ENCODE measurements around the gene ARHGEF12.

ARHGEF12 gene

DNA sequence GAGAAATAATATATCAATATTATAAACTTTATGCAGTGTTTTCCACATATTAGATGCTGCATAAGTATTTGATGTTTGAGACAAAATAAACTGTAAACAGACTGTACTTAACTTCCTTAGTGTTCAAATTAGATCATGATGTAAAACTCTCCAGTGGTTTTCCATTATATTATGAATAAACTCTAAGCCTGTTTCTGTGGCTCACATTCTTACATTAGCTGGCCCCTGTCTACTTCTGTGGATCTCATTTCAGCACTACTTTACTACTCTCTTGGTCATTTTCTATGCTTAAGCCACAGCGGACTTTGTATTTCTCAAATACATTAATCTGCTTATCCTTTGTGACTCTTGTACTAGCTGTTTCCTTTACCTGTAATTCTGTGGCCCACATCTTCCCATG lies 55.6 kb downstream of the ARHGEF12 start:
- Histone ChIP-seq H3K36me3 (no peaks in the 10 kb centered on the region), H3K9me3 (no peaks in the 10 kb centered on the region), H3K4me1 (peaks cover 0 to 31% (median 9%) of the 10 kb centered on the region in 4 donors), H3K4me3 (no peak overlapping the region), H3K27ac (no peak overlapping the region), H3K27me3 (no peaks in the 10 kb centered on the region)
- intact Hi-C loops (cut with DNase I; ENCODE audit: low total_unique reads), result no loop called here
- no peak for DNase-seq
- TF ChIP-seq, protein P1, sequence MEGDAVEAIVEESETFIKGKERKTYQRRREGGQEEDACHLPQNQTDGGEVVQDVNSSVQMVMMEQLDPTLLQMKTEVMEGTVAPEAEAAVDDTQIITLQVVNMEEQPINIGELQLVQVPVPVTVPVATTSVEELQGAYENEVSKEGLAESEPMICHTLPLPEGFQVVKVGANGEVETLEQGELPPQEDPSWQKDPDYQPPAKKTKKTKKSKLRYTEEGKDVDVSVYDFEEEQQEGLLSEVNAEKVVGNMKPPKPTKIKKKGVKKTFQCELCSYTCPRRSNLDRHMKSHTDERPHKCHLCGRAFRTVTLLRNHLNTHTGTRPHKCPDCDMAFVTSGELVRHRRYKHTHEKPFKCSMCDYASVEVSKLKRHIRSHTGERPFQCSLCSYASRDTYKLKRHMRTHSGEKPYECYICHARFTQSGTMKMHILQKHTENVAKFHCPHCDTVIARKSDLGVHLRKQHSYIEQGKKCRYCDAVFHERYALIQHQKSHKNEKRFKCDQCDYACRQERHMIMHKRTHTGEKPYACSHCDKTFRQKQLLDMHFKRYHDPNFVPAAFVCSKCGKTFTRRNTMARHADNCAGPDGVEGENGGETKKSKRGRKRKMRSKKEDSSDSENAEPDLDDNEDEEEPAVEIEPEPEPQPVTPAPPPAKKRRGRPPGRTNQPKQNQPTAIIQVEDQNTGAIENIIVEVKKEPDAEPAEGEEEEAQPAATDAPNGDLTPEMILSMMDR (IDR thresholded peaks at IDR 0.05), result no peak

DNA sequence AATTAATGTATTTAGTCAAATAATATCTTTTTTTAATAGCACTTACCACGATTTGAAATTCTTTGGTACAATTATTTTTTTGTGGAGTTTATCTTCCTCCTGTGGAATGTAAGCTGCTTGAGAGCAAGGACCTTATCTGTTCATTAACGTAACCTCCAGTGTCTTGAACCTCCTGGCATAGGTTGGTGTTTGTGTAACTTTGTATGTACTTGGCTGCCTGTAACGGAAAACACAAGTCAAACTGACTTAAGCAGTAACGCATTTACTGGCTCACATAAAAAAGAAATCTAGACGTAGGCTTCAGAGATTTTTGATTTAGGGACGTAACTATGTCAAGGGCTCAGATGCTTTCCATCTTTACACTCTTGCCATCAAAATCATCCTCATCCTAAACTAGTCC lies 56.1 kb downstream of the ARHGEF12 start:
- peaks cover 0 to 31% (median 10%) of the 10 kb centered on the region in 4 donors for H3K4me1 ChIP-seq
- DNase-seq, result no peak
- TF ChIP-seq, protein P1 (IDR thresholded peaks at IDR 0.05), result no peak
- H3K9me3 ChIP-seq, result no peaks in the 10 kb centered on the region
- intact Hi-C loops (cut with DNase I; ENCODE audit: low total_unique reads), result no loop called here
- H3K36me3 ChIP-seq, result no peaks in the 10 kb centered on the region
- H3K27ac ChIP-seq, result no peak overlapping the region
- H3K4me3 ChIP-seq, result no peak overlapping the region
- no peaks in the 10 kb centered on the region for H3K27me3 ChIP-seq

DNA sequence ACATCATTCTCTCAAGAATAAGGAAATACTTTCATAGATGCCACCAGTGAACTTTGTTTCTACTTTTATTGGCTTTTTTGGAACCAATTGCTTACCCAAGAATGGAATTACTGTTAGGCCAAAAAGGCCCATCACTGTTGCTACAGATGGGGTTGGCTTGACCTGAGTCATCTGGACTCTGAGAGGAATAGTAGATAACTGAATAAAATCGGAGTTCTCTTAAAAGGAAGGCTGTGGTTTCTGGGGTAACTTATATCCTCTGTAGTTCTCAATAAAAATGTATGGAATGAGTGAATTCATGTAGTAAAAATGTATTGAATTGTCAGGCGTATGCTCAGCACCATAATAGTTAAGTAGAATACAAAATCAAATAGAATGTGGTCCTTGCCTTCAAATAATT lies 56.6 kb downstream of the ARHGEF12 start:
- Histone ChIP-seq H3K36me3 (no peaks in the 10 kb centered on the region), H3K9me3 (no peaks in the 10 kb centered on the region), H3K27me3 (no peaks in the 10 kb centered on the region), H3K4me1 (peaks cover 0 to 31% (median 11%) of the 10 kb centered on the region in 4 donors), H3K27ac (no peak overlapping the region), H3K4me3 (no peak overlapping the region)
- TF ChIP-seq, protein P1 (IDR thresholded peaks at IDR 0.05), result no peak
- intact Hi-C loops (cut with DNase I; ENCODE audit: low total_unique reads), result no loop called here
- DNase-seq, result no peak

DNA sequence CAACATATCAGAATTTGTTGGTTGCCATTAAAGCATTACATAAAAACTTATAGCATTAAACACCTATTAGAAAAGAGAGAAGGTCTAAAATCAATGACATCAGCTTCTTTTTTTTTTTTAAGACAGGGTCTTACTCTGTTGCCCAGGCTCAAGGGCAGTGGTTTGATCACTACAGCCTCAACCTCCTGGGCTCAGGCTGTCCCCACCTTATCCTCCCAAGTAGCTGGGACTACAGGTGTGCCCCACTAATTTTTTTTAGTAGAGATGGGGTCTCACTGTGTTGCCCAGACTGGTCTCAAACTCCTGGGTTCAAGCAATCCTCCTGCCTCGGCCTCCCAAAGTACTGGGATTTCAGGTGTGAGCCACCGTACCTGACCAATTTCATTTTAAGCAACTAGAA lies 57.9 kb downstream of the ARHGEF12 start:
- Histone ChIP-seq H3K27me3 (no peaks in the 10 kb centered on the region), H3K4me1 (peaks cover 0 to 34% (median 11%) of the 10 kb centered on the region in 4 donors), H3K9me3 (no peaks in the 10 kb centered on the region), H3K36me3 (no peaks in the 10 kb centered on the region), H3K4me3 (no peak overlapping the region), H3K27ac (no peak overlapping the region)
- TF ChIP-seq, protein P1 (IDR thresholded peaks at IDR 0.05), result no peak
- no peak for DNase-seq
- intact Hi-C loops (cut with DNase I; ENCODE audit: low total_unique reads), result no loop called here

DNA sequence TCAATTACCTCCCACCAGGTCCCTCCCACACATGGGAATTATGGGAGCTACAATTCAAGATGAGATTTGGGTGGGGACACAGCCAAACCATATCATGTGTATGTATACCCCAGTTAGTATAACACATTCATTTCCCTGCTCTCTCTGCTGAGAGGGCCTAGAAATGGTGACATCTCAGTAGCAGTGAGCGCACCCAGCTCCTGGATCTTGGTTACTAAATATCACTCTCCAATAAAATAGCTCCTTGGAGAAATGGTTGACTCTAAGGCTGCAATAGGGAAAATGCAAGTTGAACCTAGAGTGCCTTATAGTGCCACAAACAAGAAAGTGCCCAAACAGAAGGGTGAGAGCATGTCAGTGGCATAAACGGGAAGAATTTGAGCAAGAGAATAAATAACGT lies 59.6 kb downstream of the ARHGEF12 start:
- Histone ChIP-seq H3K36me3 (no peaks in the 10 kb centered on the region), H3K27ac (no peak overlapping the region), H3K4me1 (peaks cover 0 to 50% (median 21%) of the 10 kb centered on the region in 4 donors), H3K27me3 (no peaks in the 10 kb centered on the region), H3K9me3 (no peaks in the 10 kb centered on the region), H3K4me3 (no peak overlapping the region)
- TF ChIP-seq, protein P1 (IDR thresholded peaks at IDR 0.05), result no peak
- intact Hi-C loops (cut with DNase I; ENCODE audit: low total_unique reads), result no loop called here
- DNase-seq, result no peak

DNA sequence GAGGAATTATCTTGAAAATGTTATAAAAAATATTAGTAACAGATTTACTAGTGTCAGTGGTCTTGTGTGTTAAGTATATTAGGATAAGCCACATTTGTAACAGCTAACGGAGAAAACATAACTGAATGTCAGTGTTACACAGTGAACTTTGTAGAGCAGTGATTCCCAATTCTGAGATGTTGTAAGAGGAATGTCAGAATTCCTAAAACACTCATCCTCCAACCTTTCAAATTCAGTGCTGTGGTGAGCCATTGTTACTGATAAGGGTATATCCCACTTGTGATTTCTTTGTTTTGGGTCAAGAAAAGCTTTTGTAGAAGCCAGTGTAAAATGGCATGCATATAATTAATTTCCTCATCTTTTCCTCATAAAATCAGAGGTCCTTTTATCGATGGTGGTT lies 61.9 kb downstream of the ARHGEF12 start:
- intact Hi-C loops (cut with DNase I; ENCODE audit: low total_unique reads), result no loop called here
- Histone ChIP-seq H3K4me1 (peaks cover 0 to 40% (median 15%) of the 10 kb centered on the region in 4 donors), H3K36me3 (no peaks in the 10 kb centered on the region), H3K27ac (no peak overlapping the region), H3K27me3 (no peaks in the 10 kb centered on the region), H3K4me3 (no peak overlapping the region), H3K9me3 (no peaks in the 10 kb centered on the region)
- DNase-seq, result no peak
- TF ChIP-seq, protein P1 (IDR thresholded peaks at IDR 0.05), result no peak
